HG03095 (cell line): ENCODE results near the gene SLC19A1.

ENCODE experiments used
- ATAC-seq: cut with Tn5 transposase; IDR thresholded peaks from one replicate; pipeline ENCODE4 v1.9.1; 2021; ENCODE audit warnings: moderate library complexity; ENCODE audit not compliant: unreplicated experiment

The SLC19A1 gene

DNA sequence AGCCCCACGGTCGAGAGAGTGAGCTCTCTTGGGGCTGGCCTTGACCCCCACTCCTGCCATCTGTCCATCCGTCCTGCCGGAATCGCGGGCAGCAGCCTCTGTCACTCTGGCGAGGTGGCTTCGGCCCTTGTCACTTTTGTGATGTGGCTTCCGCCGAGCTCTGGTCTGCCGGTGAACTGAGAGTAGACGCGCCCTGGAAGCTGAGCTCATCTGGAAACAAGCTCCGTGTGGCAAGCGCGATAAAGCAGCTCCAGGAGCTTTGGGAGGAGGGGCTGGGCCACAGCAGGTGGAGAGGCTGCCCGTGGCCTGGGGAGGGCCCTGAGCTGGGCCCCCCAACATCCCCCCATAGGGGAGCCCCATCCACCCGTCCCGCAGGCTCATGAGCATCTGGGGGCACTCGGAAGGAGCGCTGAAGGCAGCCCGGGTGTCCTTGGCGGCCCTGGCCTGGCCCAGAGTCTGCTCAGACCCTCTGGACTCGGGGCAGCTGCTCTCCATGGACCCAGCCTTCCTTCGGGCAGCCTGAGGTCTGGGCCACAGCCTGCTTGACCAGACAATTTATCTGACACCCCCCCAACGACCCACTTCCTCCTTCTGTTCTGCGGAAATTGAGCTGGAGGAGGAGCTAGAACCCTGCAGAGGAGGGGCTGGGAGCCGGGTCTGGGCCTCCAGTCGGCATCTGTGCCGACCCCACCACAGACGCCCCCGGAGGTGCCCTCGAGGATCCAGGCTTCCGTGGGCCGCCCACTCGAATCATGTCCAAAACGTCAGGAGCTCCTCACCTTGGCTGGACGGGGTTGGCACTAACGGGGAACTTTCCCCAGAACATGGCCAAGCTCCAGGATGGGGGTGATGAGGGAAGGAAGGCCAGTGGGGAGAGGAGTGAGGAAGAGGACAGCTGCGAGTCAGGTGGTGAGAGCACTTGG is 59.1 kb downstream of the SLC19A1 start:
- no peak for ATAC-seq

- no peak for ATAC-seq
Observed at GRCh38 chr21:45481977-45482898, 60.0 kb downstream of the SLC19A1 start.

- ATAC-seq, result no peak
Observed at GRCh38 chr21:45481566-45481965, 60.7 kb downstream of the SLC19A1 start.

DNA sequence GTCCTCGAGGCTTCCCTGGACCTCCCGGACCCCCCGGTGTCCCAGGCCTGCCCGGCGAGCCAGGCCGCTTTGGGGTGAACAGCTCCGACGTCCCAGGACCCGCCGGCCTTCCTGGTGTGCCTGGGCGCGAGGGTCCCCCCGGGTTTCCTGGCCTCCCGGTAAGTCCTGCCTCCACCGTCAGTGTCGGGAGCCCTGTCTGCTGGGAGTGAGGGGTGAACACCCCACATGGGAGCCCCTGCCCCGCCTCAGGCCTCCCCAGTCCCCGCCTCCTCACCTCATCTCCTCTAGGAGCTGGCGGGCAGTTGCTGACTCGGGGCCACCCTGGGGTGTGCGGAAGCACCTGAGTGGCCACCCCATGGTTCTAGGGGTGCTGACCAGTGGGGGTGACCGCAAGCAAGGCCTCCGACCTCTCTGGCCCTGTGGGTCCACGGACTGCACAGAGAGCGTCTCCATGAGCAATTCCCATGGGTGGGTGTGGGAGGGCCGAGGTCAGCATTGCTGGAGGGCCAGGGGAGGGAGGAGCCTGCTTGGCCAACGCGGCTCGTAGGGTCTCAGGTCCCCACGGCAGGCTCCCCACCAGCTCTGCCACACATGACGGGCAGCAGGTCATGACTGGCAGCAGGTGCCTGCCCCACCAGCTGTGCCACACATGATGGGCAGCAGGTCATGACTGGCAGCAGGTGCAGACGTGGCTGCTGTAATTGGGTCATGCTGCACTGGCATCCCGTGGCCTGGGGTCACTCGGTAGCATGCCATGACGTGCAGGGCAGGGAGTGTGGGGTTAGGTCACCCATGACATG is 61.3 kb downstream of the SLC19A1 start:
- no peak for ATAC-seq

- no peak for ATAC-seq
Observed at GRCh38 chr21:45479691-45480675, 62.3 kb downstream of the SLC19A1 start.

GRCh38 chr21:45478816-45479669 is 63.2 kb downstream of the SLC19A1 start:
- no peak for ATAC-seq

DNA sequence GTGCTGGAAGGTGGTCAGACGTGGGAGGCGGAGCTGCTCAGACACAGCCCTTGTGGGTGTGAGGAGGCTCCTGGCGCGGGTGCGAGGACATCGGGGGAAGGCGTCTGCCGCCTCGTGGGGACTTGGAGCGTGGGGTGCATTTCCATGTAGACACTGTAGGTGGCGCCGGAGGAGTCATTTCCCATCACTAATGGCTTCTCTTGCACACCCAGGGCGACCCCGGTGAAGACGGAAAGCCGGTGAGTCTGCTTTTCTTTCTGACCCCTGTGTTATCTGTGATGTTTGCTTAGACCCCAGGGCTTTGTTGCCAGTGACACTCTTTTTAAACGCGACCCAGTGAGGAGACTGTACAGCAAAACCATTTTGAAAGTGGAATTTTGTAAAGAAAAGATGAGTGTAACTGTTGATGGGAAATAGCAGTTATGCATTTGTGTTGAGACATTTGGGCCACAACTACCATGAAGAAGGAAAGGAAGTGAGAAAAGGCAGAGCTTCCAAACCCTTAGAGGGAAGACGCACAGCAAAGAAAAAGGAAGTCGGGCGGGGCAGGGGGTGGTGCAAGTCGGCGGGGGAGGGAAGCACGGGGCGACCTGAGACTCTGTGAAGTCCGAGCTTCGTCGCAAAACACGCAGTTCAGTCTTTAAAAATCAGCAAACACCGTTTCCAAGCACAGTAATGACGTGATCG is 64.0 kb downstream of the SLC19A1 start:
- no peak for ATAC-seq

DNA sequence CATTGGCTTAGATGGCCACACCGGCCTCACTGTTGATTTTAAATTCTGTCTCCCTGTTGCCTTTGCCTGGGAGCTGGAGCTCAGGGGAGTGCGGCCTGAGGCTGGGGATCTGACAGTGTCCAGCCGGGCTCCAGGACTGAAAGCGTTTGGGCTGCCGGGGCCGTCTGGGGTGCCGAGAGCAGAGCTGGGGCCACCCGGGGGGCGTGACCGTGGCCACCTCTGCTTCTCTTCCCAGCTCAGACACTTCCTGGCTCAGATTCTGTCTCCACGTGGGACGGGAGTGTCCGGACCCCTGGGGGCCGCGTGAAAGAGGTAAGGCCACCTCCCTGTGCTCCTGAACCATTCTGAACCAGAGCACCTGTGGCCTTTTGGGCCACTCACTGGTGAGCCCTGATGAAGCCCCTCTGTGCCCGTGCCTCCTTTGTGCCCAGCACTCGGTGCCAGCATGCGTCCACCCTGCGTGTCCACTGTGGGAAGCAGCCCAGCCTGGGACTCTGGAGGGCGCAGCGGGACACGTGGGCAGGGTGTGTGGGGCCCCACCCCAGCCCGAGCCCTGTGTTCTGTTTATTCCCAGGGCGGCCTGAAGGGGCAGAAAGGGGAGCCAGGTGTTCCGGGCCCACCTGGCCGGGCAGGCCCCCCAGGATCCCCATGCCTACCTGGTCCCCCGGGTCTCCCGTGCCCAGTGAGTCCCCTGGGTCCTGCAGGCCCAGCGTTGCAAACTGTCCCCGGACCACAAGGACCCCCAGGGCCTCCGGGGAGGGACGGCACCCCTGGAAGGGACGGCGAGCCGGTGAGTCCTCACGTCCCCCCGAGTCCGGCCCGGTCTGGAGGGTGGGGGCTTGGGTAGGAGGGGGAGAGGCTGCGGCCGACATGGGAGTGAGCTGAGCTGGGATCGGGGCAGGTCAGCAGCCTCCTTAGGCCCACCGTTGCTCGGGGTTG is 64.8 kb downstream of the SLC19A1 start:
- no peak for ATAC-seq

GRCh38 chr21:45476582-45476981 is 65.7 kb downstream of the SLC19A1 start:
- ATAC-seq, result no peak

DNA sequence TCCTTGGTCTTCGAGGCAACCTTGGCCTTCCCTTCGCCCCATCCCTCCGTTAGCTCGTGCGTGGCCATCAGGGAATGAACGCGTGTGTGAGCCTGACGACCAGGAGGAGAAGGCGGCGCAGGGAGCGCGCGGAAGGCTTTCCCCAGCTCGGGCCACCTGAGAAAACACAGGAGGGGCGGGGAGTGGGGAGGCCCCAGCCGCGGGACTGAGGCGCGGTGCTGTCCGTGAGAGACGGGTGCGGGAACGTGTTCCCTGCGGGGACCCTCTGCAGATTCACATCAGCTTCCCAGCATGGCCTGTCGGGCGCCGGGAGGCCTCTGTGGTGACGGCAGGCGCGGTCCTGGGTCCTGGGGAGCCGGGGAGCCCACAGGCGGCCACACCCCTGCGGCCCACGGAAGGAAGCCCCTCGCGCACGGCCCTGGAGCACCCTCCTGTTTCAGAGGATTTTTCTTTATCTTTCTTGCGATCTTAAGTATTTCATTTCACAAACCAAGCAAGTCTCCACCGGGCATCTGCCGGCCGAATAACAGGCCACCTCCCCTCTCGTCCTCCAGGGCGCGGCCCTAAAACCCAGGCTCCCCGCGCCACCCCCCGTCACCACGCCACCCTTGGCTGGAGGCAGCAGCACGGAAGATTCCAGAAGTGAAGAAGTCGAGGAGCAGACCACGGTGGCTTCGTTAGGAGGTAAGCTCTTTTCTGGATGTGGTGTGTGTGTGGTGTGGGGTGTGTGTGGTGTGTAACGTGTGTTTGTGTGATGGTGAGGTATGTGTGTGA is 66.3 kb downstream of the SLC19A1 start:
- no peak for ATAC-seq

DNA sequence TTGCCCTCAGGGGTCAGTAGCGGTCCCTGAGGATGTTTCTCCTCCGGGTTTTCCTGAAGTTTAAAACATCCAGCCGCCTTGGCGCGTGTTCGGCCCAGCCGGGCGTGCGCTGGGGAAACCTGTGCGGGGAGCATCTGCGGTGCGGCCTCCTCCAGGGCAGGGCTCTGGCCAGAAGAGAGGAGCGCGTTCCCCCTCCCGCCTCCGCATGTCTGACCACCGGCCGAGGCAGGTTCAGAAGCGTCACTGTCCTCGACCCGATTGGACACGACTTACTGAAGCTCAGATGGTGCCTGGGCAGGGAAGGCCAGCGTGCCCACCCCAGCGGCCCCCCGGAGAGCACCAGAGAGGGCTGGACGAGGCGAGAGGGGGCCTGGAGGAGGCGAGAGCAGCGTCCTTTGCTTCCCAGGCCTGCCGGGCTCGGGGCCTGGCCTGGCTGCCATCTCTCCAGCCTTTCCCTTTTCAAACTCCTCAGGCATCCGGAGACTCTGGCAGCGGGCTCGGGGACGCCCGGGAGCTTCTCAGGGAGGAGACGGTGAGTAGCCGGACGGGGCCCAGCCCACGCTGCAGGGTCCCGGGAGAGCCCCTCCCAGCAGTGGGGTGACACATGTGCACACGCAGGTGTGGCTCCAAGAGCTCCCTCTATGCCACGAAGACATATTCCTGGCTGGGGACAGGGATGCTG is 67.1 kb downstream of the SLC19A1 start:
- ATAC-seq, result no peak

DNA sequence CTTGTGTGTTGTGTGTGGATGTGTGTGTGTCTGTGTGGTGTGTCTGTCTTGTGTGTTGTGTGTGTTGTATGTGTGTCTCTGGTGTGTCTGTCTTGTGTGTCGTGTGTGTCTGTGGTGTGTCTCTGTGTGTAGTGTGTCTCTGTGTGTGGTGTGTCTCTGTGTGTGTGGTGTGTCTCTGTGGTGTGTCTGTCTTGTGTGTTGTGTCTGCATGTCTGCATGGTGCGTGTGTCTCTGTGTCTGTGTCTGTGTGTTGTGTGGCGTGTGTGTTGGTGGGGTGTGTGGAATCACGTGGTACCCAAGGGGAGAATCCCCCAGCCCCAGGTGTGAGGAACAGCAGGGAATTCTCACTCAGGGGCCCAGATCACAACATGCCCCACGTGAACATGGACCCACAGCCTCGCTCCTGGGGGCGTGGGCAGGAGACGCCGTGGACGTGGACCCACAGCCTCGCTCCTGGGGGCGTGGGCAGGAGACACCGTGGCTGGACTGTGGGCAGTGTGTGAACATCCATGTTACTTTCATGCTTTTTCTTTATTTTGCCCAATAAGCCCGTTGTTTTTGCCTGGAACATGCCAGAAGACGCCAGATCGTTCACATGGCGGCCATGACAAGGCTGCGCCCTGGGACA is 67.8 kb downstream of the SLC19A1 start:
- no peak for ATAC-seq

- no peak for ATAC-seq
Observed at GRCh38 chr21:45473496-45474322, 68.5 kb downstream of the SLC19A1 start.
